ENCODE measurements around the gene NT5M. TPM values are rescaled to one million over a fixed set of nuclear protein-coding genes. Genes with fewer than 3 reads are reported as not detected.

The NT5M gene
- polyA plus RNA-seq, 1 experiment: 1.2 TPM

DNA sequence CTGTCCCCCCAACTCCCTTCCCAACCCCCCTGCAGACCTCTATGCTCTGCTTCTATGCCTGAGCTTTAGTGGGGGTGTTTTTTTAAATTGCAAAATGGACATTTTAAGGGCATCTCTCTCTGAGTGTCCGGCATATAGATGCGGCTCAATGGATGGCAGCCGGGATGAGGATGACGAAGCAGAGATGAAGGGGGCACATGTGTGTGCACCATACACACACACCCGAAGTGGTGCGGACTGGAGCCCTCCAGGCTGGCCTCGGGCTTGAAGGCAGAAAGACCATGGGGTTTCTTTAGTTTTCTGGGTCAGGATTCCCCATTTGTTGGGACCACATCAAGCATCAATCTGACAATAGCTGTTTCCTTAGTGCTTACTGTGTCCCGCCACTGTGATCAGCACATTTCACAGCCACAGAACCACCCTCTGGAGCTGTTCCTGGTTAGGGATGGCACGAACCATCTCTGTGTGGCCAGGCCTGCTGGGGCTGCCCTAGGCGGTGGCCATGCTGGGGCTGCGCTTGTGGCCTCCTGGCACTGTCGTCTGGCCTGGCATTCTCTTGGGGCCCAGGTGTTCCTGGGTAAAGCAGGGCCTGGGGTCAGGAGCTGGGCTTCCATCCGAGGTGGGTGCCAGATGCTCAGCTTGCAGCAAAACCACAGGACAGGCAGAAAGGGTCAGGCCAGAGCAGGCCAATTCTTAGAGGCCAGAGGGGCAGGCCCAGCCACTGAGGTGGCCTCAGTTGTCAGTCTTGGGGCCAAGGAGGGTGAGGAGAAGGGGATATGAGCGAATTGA is 49.9 kb downstream of the NT5M start:
- TF ChIP-seq, protein P1, sequence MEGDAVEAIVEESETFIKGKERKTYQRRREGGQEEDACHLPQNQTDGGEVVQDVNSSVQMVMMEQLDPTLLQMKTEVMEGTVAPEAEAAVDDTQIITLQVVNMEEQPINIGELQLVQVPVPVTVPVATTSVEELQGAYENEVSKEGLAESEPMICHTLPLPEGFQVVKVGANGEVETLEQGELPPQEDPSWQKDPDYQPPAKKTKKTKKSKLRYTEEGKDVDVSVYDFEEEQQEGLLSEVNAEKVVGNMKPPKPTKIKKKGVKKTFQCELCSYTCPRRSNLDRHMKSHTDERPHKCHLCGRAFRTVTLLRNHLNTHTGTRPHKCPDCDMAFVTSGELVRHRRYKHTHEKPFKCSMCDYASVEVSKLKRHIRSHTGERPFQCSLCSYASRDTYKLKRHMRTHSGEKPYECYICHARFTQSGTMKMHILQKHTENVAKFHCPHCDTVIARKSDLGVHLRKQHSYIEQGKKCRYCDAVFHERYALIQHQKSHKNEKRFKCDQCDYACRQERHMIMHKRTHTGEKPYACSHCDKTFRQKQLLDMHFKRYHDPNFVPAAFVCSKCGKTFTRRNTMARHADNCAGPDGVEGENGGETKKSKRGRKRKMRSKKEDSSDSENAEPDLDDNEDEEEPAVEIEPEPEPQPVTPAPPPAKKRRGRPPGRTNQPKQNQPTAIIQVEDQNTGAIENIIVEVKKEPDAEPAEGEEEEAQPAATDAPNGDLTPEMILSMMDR (IDR thresholded peaks at IDR 0.05; ENCODE audit: insufficient read depth, low read depth, low read length): no peak
- Histone ChIP-seq H3K36me3 (ENCODE audit: control insufficient read depth, insufficient read depth, low read length) (no peaks in the 10 kb centered on the region), H3K4me3 (ENCODE audit: low read depth, low read length) (no peak overlapping the region), H3K27me3 (ENCODE audit: control insufficient read depth, insufficient read depth, low read length) (no peaks in the 10 kb centered on the region)
- no peak for DNase-seq (ENCODE audit: low read depth)
- ChIA-PET CTCF (interaction anchor here (0.6 to 14.1 kb wide), 7 partner anchors 23 to 352 kb away, joined by 3 to 208 read pairs (median 4); partner anchors contain the start of gene RASD1), POLR2A (no interaction called here)

GRCh38 chr17:17353625-17354484 is 50.7 kb downstream of the NT5M start:
- Histone ChIP-seq H3K27me3 (ENCODE audit: control insufficient read depth, insufficient read depth, low read length) (no peaks in the 10 kb centered on the region; the same call in 1 of the 2 replicates), H3K36me3 (ENCODE audit: control insufficient read depth, insufficient read depth, low read length) (no peaks in the 10 kb centered on the region), H3K4me3 (ENCODE audit: low read depth, low read length) (no peak overlapping the region)
- TF ChIP-seq, protein P1 (IDR thresholded peaks at IDR 0.05; ENCODE audit: insufficient read depth, low read depth, low read length): no peak
- ChIA-PET POLR2A (no interaction called here), CTCF (interaction anchor here (0.6 to 14.1 kb wide), 22 partner anchors 11 to 378 kb away, joined by 3 to 208 read pairs (median 4); partner anchors contain the start of gene RASD1)
- DNase-seq (ENCODE audit: low read depth): no peak

GRCh38 chr17:17354560-17355349 is 51.6 kb downstream of the NT5M start:
- TF ChIP-seq, protein P1 (IDR thresholded peaks at IDR 0.05; ENCODE audit: insufficient read depth, low read depth, low read length): peak; percentile 87
- Histone ChIP-seq H3K4me3 (ENCODE audit: low read depth, low read length) (no peak overlapping the region), H3K27me3 (ENCODE audit: control insufficient read depth, insufficient read depth, low read length) (no peaks in the 10 kb centered on the region; the same call in 1 of the 2 replicates), H3K36me3 (ENCODE audit: control insufficient read depth, insufficient read depth, low read length) (no peaks in the 10 kb centered on the region)
- no peak for DNase-seq (ENCODE audit: low read depth)
- ChIA-PET POLR2A (no interaction called here), CTCF (interaction anchor here (0.6 to 14.1 kb wide), 32 partner anchors 10 to 605 kb away, joined by 3 to 208 read pairs (median 4); partner anchors contain the start of genes PEMT and RASD1)

DNA sequence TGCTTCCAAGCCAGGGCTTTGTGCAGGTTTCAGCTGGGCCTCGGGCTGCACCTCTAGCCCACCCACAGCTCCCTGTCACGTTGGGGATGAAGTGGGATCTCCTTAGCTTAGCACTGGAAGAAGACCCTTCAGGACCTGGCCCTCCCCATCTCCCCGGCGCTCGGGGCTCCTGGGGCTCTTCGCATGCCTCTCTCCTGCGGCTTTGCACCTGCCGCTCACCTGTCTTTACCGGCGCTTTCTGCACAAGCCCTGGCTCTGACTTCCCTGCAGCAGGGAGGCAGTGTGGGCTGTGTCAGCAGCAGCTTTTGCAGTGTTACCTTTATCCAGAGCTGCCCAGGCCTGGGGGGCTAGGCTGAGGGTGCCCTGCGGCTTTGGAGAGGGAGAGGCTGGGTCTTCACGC is 52.3 kb downstream of the NT5M start:
- H3K4me3 ChIP-seq (ENCODE audit: low read depth, low read length): no peak overlapping the region
- TF ChIP-seq, protein P1 (IDR thresholded peaks at IDR 0.05; ENCODE audit: insufficient read depth, low read depth, low read length): no peak
- POLR2A ChIA-PET: no interaction called here
- no peaks in the 10 kb centered on the region for H3K36me3 ChIP-seq (ENCODE audit: control insufficient read depth, insufficient read depth, low read length)
- H3K27me3 ChIP-seq (ENCODE audit: control insufficient read depth, insufficient read depth, low read length): no peaks in the 10 kb centered on the region; the same call in 1 of the 2 replicates
- CTCF ChIA-PET: interaction anchor here (0.5 to 14.1 kb wide), 28 partner anchors 10 to 604 kb away, joined by 3 to 208 read pairs (median 4); partner anchors contain the start of genes PEMT and RASD1
- DNase-seq (ENCODE audit: low read depth): no peak

Data from BJ (cell line).